GM18873 (cell line): Measurements from ENCODE around the gene SAMD8.
"Not testable (repeated sequence)": the region's sequence is repeated elsewhere in the genome, so short reads cannot be mapped to it uniquely, and the experiment has no call there.

Source experiments
- ATAC-seq: cut with Tn5 transposase; IDR thresholded peaks from one replicate; pipeline ENCODE4 v1.9.1; 2021; ENCODE audit warnings: mild to moderate bottlenecking, moderate library complexity, moderate number of reproducible peaks; ENCODE audit not compliant: unreplicated experiment, low FRiP score

SAMD8 gene

GRCh38 chr10:75129537-75129936, 18.1 kb downstream of the SAMD8 start:
- ATAC-seq = no peak

- ATAC-seq = not testable (repeated sequence)
Measured at GRCh38 chr10:75133701-75134100, 22.2 kb downstream of the SAMD8 start.

GRCh38 chr10:75136346-75136745, 24.9 kb downstream of the SAMD8 start:
- ATAC-seq = no peak

GRCh38 chr10:75137533-75138438, 26.3 kb downstream of the SAMD8 start:
- ATAC-seq = no peak

- no peak for ATAC-seq
Measured at GRCh38 chr10:75140246-75140645, 28.8 kb downstream of the SAMD8 start.

- ATAC-seq = no peak
Measured at GRCh38 chr10:75143353-75143752, 31.9 kb downstream of the SAMD8 start.

GRCh38 chr10:75145590-75145989, 34.1 kb downstream of the SAMD8 start:
- no peak for ATAC-seq

- ATAC-seq = no peak
Measured at GRCh38 chr10:75146780-75147179, 35.3 kb downstream of the SAMD8 start.

- ATAC-seq = no peak
Measured at GRCh38 chr10:75150656-75151055, 39.2 kb downstream of the SAMD8 start.

GRCh38 chr10:75159519-75159918, 48.1 kb downstream of the SAMD8 start:
- no peak for ATAC-seq

- ATAC-seq = peak; percentile 59
Measured at GRCh38 chr10:75165684-75166622, 54.5 kb downstream of the SAMD8 start.

- no peak for ATAC-seq
Measured at GRCh38 chr10:75166623-75166972, 55.1 kb downstream of the SAMD8 start.

- no peak for ATAC-seq
Measured at GRCh38 chr10:75168275-75168674, 56.8 kb downstream of the SAMD8 start.

- ATAC-seq = no peak
Measured at GRCh38 chr10:75170215-75170614, 58.8 kb downstream of the SAMD8 start.

GRCh38 chr10:75175046-75175445, 63.6 kb downstream of the SAMD8 start:
- ATAC-seq = no peak

GRCh38 chr10:75176046-75176445, 64.6 kb downstream of the SAMD8 start:
- ATAC-seq = no peak

GRCh38 chr10:75176736-75177135, 65.3 kb downstream of the SAMD8 start:
- no peak for ATAC-seq

- ATAC-seq = no peak
Measured at GRCh38 chr10:75179657-75180177, 68.3 kb downstream of the SAMD8 start.

GRCh38 chr10:75180592-75180991, 69.1 kb downstream of the SAMD8 start:
- no peak for ATAC-seq

- ATAC-seq = no peak
Measured at GRCh38 chr10:75181073-75181472, 69.6 kb downstream of the SAMD8 start.

GRCh38 chr10:75186310-75186709, 74.9 kb downstream of the SAMD8 start:
- no peak for ATAC-seq
